HT1080 (cell line): ENCODE measurements around the gene OR6V1. TPM values are rescaled to one million over a fixed set of nuclear protein-coding genes. Genes with fewer than 3 reads are reported as not detected.
"Not testable (repeated sequence)": the region's sequence is repeated elsewhere in the genome, so short reads cannot be mapped to it uniquely, and the experiment has no call there.

Experiments
- DNase-seq: peaks from one replicate; pipeline ENCODE4 v3.0.0-alpha.2; 2015; ENCODE audit warnings: low read depth
- total RNA-seq: library from RNA; depleted of rRNA; stranded (reverse); fragments of >200 nt; shearing (Covaris generic); gene quantifications from 2 replicates; pipeline ENCODE4 v1.2.3, GENCODE V29; 2014

Gene OR6V1
- total RNA-seq, 1 experiment from 2014 or later, result not detected

DNA sequence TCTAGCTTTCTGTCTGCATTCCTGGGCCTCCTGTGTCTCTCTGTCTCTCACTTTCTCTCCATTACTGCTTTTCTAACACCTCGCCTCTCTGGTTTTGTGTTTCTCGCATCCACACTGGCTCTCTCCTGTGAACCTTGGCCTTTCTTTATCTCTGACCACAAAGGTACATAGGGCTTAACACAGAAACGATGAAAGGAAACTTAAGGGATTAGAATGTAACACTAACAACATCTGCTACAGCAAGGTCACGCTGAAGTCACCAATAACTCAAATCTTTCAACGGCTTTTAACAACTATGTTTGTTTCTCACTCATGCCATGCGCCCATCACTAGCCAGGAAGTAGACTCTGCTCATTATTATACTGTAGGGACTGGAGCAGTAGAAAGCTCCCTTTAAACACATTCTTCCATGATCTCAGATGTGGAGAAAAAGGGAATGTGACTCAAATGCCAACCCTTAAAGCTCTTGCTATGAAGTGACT is 9.3 kb upstream of the OR6V1 start:
- DNase-seq, result no peak

DNA sequence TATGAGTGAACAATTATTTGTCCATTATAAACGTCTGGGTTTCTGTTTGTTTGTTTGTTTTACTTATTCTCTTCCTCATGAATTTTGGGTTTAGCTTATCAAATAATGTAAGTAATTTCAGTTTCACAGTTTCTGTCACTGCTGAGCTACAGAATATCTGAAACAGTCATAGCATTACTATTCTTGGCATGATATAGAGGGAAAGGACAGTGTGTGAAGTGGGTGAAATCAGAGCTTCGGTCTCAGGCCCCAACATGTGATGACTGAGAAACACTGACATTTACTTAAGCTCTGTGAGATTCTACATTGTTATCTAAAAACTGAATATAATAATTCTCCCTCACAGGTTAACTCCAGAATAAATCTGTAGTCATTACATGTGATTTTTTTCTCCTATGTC is 8.8 kb upstream of the OR6V1 start:
- no peak for DNase-seq

DNA sequence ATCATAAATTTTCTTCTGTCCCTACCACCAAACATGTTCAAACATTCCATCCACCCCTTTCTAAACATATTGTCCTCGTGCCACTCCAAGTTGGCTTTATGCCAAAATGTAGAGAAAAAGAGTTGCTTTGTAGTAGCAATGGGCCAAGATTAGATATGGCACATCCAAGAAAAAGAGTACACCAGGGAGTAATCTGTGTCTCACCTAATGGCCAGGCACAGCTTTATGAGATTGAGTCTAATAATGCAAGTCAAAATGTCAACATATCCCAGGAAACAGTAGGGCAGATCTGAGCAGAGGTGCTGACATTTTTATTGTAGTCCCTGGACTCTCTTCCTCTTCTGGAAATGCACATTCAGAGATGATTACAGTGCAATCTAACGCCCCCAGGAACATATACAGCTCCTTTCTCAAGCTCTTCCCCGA is 5.7 kb upstream of the OR6V1 start:
- no peak for DNase-seq

DNA sequence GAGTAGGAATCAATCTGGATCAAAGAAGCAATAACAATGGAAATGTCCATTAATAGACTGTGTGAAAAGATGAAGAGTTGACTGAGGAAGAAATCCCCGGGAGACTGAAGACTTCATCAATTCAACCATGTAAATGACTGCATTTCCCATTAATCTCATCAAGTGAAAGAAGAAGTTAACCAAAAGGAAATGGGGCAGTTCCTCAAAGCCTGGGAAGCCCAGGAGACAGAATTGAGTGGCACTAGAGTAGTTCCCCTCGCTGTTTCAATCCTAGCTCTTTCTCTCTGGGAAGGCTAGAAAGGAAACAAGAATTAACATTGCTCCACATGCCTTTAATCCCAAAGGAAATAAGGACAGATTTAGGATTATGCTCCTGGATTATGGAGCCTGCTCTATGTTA is 4.8 kb upstream of the OR6V1 start:
- no peak for DNase-seq

DNA sequence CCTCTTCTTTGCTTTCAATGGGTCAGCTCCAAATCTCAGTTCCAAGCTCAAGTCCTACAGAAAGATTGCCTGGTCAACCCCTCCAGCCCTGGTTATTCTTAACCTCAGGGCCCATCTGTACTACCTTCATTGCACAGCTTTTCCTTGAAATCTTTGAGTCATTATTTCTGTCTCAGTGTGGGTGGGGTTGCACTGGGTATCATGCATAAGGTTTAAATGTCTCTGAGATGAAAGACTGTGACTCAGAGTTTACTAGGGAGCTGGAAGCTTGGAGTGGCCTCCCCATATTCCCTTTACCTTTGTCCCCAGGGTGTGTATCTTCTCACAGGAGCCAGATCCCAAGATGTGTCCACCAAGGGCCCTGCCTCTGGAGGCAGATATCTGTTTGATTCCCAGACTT is 3.3 kb upstream of the OR6V1 start:
- no peak for DNase-seq

DNA sequence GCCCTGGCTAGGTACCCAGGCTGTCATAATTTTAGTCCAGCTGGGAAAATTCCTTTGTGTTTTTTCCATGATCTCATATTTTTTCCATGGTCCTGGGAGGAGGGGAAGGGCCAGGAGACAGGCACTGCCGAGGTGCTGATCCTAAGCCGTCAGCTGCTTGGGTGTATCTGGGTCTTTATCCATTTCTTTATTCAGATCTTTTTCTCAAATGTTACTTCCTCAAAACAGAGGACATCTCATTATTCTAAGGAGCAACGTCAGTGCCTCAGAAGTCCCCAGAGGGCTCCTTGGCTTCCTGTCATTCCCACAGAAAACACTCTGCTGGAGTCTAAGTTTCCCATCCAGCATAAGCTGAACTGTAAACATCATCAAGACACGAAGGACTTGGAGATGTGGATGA is 2.8 kb upstream of the OR6V1 start:
- DNase-seq, result no peak

DNA sequence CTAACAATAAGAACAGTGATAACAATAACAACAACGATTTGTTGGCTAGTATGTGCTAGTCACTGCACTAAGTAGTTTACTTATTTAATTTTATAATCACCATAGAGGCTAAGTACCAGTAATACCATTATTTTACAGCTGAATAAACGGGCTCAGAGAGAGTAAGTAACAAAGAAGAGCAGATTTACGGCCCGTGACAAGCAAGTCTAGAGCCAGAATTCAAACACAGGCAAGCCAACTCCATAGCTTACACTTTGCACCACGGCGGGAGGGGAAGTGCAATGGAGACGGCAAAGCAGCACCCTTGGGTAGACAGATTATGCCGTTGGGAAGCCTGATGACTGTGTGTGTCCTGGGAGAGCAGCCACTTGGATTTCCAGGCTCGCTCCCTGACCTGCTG is 1.2 kb upstream of the OR6V1 start:
- no peak for DNase-seq

DNA sequence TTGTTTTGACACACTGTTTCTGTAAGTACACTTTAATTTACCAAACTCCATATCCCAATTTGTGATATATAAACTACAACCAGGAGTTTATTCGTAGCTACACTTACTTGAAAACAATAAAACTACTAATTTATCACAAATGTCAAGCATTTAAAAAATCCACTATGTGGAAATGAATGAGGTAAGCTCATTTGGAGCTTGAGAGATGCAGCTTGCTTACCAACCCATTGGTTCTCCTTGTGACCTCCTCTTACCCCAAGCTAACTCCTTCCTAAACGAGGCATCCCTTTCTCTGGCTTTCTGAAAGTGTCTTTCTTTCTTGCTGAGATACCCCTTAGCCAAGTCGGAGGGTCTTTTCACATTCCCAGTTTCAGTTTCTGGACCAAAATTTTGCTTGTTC is 2.5 kb downstream of the OR6V1 start:
- DNase-seq, result no peak

DNA sequence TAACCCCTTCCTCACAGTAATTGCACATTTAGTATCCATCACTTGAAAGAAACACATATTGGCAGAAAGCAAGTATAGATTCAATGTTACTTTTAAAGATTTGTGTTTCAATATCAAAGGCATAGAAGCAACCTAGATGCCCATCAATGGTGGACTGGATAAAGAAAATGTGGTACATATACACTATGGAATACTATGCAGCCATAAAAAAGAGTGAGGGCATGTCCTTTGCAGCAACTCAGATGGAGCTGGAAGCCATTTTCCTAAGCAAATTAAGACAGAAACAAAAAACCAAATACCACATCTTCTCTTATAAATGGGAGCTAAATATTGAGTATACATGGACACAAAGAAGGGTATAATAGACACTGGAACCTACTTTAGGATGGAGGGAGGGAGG is 3.6 kb downstream of the OR6V1 start:
- no peak for DNase-seq

DNA sequence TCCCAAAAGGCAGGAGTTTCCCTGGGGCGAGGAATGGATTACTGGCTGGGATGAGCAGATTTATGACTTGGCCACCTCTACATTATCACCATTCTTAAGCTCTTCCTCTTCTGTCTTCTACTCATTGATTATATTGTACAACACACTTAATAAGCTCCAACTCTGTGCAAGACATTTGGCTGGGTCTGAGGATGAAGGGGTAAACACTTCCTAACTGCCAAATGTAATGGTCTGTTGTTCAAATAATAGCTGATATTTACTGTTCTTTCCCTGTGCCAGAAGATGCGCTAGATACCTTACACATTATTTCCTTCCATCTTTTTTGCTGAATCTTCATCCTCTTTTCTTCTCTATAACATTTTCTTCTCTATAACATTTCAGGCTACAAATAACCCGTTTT is 11.6 kb downstream of the OR6V1 start:
- no peak for DNase-seq

DNA sequence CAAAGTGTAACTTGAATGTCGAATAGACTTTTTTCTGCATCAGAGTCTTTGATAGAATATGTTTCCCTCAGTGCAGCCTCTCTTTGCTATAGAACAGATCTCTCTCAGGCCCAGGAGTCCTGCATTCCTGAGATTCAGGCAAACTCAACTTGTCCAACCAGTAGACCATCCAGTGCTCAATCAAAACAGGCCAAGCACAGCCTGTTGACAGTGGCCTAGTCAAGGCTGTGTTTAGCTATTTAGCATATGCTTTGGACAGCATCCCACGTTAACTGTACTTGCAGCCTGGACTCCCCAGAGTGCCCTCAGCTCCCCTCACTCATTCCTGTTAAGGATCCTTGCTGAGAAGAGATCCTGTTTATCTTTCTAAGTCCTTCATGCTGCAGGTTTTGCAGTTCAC is 16.3 kb downstream of the OR6V1 start:
- DNase-seq, result no peak

DNA sequence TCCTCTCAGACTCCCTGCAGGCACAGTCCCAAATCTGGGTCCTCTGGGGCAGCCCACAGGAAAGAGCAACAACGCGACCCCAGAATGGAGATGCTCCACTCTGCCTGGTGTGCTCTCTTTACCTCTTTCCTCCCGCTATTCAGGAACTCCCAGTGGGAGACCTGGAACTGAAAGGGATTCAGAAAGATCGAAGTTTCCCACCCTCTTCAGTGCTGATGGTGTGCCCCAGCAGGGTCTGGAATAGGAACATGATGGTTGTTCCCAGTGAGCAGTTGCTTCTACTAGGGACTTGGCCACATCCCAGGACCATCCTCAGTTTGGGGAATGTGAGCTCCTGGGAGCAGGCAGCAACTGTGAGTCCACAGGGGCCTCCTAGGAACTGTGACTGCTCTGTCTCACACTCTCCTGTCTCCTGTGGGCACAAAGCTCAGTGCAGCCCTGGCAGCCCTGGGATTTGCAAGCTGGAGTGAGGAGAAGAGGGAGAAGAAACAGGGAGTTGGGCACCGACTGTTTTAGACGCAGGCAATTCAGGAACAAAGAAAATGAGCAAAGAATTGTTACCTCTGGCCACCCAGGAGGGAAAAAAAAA is 17.9 kb downstream of the OR6V1 start:
- no peak for DNase-seq

DNA sequence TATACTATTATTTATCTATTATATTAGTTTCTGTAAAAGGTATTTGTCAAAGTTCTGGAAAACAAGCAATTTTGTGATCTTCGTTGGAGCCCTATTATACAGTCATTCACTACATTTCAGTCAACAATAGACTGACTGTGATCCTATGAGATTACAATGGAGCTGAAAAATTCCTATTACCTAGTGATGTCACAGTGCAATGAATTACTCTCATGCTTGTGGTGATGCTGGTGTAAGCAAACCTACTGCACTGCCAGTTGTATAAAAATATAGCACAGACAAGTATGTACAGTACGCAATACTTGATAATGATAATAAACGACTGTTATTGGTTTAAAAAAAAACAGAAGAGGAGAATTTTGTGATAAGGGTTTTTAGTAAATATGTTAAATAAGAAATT is 21.4 kb downstream of the OR6V1 start:
- DNase-seq, result no peak

DNA sequence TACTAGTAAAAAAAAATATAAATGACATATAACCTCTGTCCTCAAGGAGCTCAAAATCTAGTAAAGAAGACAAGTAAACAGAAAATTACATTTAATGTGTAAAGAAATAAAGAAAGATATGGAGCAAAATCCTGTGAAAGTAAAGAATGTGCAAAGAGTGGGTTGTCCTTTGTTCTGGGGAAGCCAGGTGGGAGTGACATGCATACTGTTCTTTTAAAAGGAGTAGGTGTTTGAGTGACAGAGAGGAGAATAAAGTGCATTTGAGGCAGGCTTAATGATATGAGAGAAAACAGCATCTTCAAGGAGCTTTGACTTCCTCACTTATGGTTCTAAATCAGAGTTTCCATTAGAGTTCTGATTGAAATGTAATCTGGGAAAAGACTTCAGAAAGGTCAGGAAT is 22.0 kb downstream of the OR6V1 start:
- no peak for DNase-seq

DNA sequence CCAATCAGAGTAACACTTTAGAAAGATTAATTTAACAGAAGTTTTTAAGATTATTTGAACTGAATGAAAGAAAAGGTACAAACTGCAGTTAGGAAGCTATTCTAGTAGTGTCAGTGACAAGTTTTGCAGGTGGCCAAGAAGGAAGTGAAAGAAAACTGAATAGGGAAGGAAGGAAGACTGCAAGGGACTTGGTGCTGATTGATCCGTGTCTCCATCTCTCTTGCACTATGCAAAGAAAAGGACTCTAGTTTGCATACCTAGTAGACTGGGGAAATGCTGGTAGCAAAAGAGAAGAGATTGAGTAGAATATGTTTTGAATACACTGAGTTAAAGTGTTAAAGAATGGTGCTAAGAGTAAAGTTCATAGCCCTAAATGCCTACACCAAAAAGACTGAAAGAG is 33.0 kb downstream of the OR6V1 start:
- DNase-seq, result no peak

DNA sequence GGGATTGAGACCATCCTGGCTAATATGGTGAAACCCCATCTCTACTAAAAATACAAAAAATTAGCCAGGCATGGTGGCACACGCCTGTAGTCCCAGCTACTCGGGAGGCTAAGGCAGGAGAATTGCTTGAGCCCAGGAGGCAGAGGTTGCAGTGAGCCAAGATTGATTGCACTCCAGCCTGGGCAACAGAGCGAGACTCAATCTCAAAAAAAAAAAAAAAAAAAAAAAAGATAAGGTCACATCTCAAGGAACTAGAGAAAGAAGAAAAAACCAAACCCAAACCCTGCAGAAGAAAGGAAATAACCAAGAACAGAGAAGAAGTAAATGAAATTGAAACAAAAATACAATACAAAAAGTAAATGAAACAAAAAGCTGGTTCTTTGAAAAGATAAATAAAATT is 33.5 kb downstream of the OR6V1 start:
- not testable (repeated sequence) for DNase-seq

DNA sequence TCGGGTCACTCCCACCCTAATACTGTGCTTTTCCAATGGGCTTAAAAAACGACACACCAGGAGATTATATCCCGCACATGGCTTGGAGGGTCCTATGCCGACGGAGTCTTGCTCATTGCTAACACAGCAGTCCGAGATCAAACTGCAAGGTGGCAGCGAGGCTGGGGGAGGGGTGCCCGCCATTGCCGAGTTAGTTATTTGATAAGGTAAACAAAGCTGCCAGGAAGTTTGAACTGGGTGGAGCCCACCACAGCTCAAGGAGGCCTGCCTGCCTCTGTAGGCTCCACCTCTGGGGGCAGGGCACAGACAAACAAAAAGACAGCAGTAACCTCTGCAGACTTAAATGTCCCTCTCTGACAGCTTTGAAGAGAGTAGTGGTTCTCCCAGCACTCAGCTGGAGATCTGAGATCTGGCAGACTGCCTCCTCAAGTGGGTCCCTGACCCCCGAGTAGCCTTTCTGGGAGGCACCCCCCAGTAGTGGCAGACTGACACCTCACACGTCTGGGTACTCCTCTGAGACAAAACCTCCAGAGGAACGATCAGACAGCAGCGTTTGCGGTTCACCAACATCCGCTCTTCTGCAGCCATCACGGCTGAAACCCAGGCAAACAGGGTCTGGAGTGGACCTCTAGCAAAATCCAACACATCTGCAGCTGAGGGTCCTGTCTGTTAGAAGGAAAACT is 36.5 kb downstream of the OR6V1 start:
- DNase-seq, result not testable (repeated sequence)

DNA sequence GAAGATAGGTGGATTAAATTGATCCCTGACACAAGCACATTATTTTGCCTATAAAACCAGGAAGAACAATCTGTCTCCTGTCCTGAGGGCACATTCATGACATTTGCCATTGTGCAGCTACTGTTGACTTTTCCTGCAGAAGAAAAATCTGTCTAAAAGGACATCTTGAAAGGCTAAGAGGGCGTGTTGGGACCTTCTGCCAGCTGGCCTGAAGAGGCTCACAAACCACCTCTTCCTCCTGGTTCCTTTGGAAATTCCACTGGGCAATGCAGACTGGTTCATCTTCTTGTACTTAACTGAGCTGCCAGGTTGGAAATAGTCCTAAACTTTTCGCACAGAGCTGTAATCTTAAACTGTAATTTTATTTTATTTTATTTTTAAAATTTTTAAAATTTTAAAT is 44.0 kb downstream of the OR6V1 start:
- no peak for DNase-seq

DNA sequence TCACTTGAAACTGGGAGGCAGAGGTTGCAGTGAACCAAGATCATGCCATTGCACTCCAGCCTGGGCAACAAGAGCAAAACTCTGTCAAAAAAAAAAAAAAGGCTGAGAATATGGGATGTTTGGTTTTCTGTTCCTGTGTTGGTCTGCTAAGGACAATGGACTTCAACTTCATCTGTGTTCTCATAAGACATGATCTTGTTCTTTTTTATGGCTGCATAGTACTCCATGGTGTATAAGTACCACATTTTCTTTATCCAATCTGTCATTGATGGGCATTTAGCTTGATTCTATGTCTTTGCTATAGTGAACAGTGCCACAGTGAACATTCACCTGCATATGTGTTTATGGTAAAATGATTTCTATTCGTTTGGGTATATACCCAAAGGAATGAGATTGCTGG is 47.4 kb downstream of the OR6V1 start:
- DNase-seq, result not testable (repeated sequence)
